Glutamatergic neuron (in vitro differentiated cells): Measurements from ENCODE around the gene ADK. TPM values are rescaled to one million over a fixed set of nuclear protein-coding genes. Genes with fewer than 3 reads are reported as not detected.
"Not testable (repeated sequence)": the region's sequence is repeated elsewhere in the genome, so short reads cannot be mapped to it uniquely, and the experiment has no call there.

ENCODE experiments used
- DNase-seq: peaks from one replicate; pipeline ENCODE4 v3.0.0; 2022
- H3K27ac Mint-ChIP-seq: one replicate; pipeline ENCODE4 v1.8.0; 2020; ENCODE audit warnings: mild to moderate bottlenecking, mixed read lengths, inconsistent platforms; ENCODE audit not compliant: unreplicated experiment
- H3K27me3 Mint-ChIP-seq: one replicate; pipeline ENCODE4 v1.8.0; 2020; ENCODE audit warnings: mild to moderate bottlenecking, moderate library complexity, mixed read lengths, inconsistent platforms; ENCODE audit not compliant: unreplicated experiment
- H3K36me3 Mint-ChIP-seq: one replicate; pipeline ENCODE4 v1.8.0; 2020; ENCODE audit warnings: mild to moderate bottlenecking, mixed read lengths, inconsistent platforms; ENCODE audit not compliant: unreplicated experiment
- H3K4me1 Mint-ChIP-seq: one replicate; pipeline ENCODE4 v1.8.0; 2020; ENCODE audit warnings: mild to moderate bottlenecking, low read depth, mixed read lengths, inconsistent platforms; ENCODE audit not compliant: unreplicated experiment
- H3K4me3 Mint-ChIP-seq: one replicate; pipeline ENCODE4 v1.8.0; 2020; ENCODE audit warnings: mild to moderate bottlenecking, mixed read lengths, inconsistent platforms; ENCODE audit not compliant: unreplicated experiment
- H3K9me3 Mint-ChIP-seq: one replicate; pipeline ENCODE4 v1.8.0; 2020; ENCODE audit warnings: mild to moderate bottlenecking, moderate library complexity, mixed read lengths, inconsistent platforms; ENCODE audit not compliant: unreplicated experiment
- CTCF ChIP-seq: fragments of 200-600 bp; sonication (generic); IDR thresholded peaks from one replicate; pipeline ENCODE4 v1.5.0; 2021; ENCODE audit not compliant: partially characterized antibody, unreplicated experiment
- total RNA-seq: library from RNA; stranded (reverse); fragmentation: NEBNext Ultra II Directional; extraction: Animal tissue kit (Norgen Biotek cat#: 25700); gene quantifications from one replicate; pipeline ENCODE4 v1.2.1, GENCODE V29; 2021; ENCODE audit not compliant: unreplicated experiment

Gene ADK
- total RNA-seq, 1 donor from 2014 or later = 16.4 TPM

GRCh38 chr10:74344306-74344705 is 193.3 kb downstream of the ADK start:
- Mint-ChIP-seq H3K9me3 (no peaks in the 10 kb centered on the region), H3K4me1 (no peaks in the 10 kb centered on the region), H3K36me3 (no peaks in the 10 kb centered on the region), H3K27me3 (no peaks in the 10 kb centered on the region), H3K27ac (no peak overlapping the region), H3K4me3 (no peak overlapping the region)
- no peak for DNase-seq
- TF ChIP-seq CTCF = no peak

- DNase-seq = no peak
- TF ChIP-seq CTCF = no peak
- no peak overlapping the region for H3K4me3 Mint-ChIP-seq
- H3K9me3 Mint-ChIP-seq = no peaks in the 10 kb centered on the region
- H3K27ac Mint-ChIP-seq = no peak overlapping the region
- H3K36me3 Mint-ChIP-seq = no peaks in the 10 kb centered on the region
- H3K4me1 Mint-ChIP-seq = no peaks in the 10 kb centered on the region
- H3K27me3 Mint-ChIP-seq = no peaks in the 10 kb centered on the region
Observed at GRCh38 chr10:74347522-74347921, 196.5 kb downstream of the ADK start.

- H3K27ac Mint-ChIP-seq, H3K27me3 Mint-ChIP-seq, H3K9me3 Mint-ChIP-seq, H3K36me3 Mint-ChIP-seq, DNase-seq, H3K4me1 Mint-ChIP-seq, H3K4me3 Mint-ChIP-seq: not testable (repeated sequence)
Observed at GRCh38 chr10:74353021-74353420, 202.0 kb downstream of the ADK start.

- H3K4me1 Mint-ChIP-seq = no peaks in the 10 kb centered on the region
- no peak for DNase-seq
- H3K4me3 Mint-ChIP-seq = no peak overlapping the region
- H3K36me3 Mint-ChIP-seq = peaks cover 38% of the 10 kb centered on the region
- no peak for TF ChIP-seq CTCF
- peaks cover 4% of the 10 kb centered on the region for H3K9me3 Mint-ChIP-seq
- H3K27me3 Mint-ChIP-seq = no peaks in the 10 kb centered on the region
- no peak overlapping the region for H3K27ac Mint-ChIP-seq
Observed at GRCh38 chr10:74361678-74362077, 210.7 kb downstream of the ADK start.

- TF ChIP-seq CTCF = no peak
- H3K4me3 Mint-ChIP-seq = no peak overlapping the region
- DNase-seq = no peak
- H3K36me3 Mint-ChIP-seq = peaks cover 37% of the 10 kb centered on the region
- peaks cover 4% of the 10 kb centered on the region for H3K9me3 Mint-ChIP-seq
- no peak overlapping the region for H3K27ac Mint-ChIP-seq
- no peaks in the 10 kb centered on the region for H3K27me3 Mint-ChIP-seq
- H3K4me1 Mint-ChIP-seq = no peaks in the 10 kb centered on the region
Observed at GRCh38 chr10:74363727-74364126, 212.7 kb downstream of the ADK start.

- no peak overlapping the region for H3K27ac Mint-ChIP-seq
- DNase-seq = no peak
- TF ChIP-seq CTCF = no peak
- no peak overlapping the region for H3K4me3 Mint-ChIP-seq
- H3K4me1 Mint-ChIP-seq = no peaks in the 10 kb centered on the region
- peaks cover 32% of the 10 kb centered on the region for H3K36me3 Mint-ChIP-seq
- H3K9me3 Mint-ChIP-seq = peaks cover 4% of the 10 kb centered on the region
- H3K27me3 Mint-ChIP-seq = no peaks in the 10 kb centered on the region
Observed at GRCh38 chr10:74365109-74365508, 214.1 kb downstream of the ADK start.
